NCI-H2227 treated with DMSO at 0.1 percent for 48 hours (cell line): ENCODE measurements around the gene DENND1B.

Source experiments
- DNase-seq: peaks from one replicate; lab custom pipeline; 2025; lab: John Stamatoyannopoulos, UW

The DENND1B gene

DNA sequence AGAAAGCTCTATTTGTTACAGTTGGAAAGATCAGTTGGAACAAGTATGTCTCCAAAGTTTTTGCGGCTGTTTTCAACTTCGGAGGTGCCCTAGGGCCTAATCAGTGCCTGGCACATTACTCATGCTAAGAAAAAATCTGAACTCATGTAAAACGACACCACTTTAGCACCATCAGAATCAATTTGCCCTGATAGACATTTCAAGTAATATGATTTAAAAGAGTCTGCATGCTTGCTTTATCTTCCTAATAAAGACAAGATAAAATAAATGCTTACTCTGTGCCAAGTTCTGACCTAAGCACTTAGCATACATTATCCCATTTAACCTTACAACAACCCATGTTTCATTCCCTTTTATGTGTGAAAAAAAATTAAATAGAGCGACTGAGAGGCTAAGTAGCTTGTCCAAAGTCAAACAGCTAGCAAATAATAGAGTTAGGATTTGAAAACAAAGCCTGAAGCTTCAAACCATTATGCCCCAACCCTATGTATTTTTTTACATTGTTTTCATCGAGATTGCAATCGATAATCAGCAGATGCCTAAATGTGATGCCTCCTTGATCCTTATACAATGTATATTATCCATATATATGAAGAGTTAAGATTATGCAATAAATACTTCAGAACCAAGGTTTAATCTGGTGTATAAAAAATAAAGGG, 91.3 kb downstream of the DENND1B start:
- no peak for DNase-seq

DNA sequence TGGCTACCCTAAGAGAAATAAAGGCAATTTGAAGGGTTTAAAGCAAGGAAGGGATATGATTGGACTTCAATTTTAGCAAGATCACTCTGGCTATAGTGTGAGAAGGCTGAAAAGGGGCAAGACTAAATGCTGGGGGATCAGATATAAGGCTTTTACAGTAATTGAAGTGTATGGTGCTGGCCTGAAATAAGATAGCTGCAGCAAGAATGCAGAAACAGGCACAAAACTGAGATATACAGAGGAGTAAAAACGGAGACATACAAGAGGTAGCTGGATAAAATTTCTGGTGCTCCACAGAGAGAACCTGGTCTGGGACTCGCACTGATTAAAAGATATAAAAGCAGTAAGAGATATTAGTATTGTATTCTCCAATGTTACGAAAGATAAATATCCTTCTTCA, 92.0 kb downstream of the DENND1B start:
- no peak for DNase-seq

DNA sequence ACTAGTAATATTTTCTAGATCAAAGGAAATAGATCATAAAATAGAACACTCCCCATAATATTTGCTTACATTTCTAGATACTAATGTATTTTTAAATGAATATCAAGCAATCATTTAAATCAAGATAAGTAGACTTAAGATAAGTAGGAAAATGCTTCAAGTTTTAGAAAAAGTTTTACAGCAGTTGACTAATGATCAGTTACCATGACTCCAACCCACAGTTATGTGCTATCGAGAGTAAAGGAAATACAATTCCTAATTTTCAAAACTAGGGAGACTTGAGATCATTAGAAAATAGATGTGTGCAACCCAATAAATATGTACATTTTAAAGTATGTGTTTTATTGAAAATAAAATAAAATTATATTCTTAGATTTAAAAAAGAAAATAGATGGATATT, 95.0 kb downstream of the DENND1B start:
- no peak for DNase-seq

DNA sequence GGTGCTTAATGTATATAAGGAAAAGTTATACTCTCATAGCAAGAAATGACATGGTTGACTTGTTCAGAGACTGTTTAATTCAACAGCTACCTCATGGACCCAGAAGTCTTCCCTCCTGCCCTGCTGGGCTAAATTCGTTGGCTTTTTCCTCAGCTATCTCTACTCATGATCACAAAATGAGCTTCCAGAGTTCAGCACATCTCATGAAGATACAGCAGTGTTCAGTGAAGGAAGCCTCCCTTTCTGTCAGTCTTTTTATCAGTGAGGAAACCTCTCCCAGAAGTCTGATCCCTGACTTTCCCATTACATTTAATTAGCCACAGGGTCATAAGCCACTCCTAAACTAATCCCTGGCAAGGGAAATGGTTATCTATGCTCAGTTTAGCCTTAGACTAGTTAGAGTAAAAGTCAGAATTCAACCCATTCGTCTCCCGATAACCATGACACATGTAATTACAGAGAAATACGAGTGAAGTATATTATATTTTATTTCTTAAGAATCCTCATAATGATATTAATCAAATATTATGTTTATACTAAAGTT, 97.5 kb downstream of the DENND1B start:
- DNase-seq: no peak

DNA sequence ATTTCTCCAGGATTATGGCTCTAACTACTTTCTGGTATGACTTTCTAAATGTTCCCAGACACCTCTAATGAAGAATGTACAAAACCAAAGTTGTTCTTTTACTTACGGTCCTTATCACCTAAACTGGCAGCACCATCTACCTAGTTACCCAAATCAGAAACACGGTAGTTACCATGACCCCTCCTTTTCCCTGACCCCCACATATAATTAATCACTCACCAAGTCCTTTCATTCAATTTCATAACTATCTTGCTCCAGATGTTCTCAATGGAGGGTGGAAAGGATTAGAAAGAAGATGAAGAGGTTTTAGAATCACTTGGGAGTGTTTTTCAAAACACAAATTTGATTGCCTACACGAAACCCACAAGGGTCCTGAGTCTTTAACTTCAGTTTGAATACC, 98.0 kb downstream of the DENND1B start:
- no peak for DNase-seq

DNA sequence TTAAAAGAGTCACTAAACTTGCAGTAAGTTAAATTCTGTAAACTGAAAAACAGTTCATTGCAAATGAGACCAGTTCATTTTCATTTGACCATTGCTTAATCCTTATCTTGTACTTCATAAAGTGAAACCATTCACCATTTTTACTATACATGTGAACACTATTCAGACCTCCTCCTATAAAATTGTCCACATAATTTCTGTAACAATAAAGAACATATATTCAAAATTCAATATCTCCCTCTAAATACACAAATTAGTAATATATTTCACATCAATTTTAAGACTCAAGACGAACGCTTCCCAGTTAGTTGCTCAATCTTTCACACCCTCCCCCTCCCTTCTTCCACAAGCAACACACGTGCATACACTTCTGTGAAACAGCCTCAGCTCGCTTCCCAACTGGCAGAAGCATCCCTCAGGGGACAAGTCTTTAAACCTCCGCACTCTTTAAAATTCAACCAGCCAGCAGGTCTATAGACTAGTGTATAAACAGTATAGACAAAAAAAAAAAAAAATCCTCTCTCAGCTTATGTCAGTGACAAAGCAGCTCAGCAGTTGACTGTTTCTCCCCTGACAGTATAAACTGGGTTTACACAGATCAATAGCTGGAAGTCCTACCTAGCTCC, 99.6 kb downstream of the DENND1B start:
- DNase-seq: no peak

DNA sequence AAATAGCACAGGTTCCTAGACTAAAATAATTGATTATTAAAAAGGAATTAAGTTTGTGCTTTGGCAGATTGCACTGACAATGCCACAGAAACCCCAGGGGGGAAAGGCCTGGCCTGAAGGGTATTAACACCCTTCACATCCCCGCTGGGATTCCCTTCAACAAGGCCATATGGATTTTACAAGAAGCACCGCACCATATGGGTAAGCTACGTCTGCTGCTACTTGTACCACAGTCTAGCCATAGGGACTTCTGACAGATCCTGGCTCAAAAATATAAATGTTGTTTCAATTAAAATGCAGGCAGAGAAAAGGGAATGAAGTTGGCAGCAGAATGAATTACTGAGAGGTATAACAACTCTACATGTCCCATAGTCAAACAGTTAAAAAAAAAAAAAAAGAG, 101.0 kb downstream of the DENND1B start:
- DNase-seq: no peak

DNA sequence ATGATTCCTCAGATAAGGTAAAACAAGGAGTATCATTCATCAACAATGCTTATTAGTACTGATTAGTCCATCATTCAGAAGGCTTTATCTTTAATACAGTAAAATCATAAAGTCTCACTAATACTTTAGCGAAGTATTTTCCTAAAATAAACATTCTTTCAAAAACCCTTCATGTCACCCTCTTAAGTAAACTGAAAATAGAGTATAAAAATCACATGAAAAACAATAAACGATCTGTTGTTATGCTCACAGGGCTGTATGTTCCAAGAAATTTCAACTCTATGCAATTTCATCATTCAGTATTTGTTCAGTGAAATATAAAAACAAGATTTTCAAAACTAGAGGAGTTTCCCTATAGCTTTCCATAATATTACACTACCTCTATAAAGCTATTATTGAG, 102.0 kb downstream of the DENND1B start:
- no peak for DNase-seq

DNA sequence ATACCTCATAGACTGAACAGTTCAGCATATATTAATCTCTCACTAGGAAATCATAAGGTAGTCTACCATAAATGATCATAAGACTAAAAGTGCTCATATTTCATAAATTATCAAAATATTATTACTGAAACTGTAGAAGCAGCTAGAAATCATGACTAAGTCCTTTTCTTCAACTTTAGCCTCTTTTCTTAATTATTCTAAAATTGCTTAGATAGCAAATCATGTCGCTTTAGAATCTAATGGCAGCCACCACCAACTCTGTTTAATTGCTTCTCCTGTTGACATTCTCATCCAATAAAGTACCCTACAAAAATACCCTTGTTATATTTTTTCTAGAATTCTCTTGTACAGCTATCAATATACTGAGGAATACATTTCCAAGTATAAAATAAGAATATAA, 102.9 kb downstream of the DENND1B start:
- DNase-seq: no peak

DNA sequence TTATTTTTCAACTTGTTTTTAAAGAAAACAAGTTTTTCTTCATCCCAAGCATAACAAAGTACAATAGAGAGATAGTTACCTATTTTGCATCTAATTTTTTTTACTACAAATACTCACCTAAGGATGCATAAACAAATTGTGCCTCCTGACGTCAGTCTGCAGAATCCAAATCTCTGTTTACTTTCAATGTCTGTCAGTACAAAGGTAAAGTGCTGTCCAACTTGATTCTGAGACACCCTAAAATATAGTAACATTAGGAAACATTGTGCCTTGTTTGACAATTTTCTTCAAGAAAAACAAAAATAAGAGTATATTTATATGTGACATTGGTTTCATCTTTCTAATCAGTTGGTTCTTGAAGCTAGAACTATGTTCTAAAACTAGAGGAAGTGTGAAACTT, 103.4 kb downstream of the DENND1B start:
- DNase-seq: no peak

DNA sequence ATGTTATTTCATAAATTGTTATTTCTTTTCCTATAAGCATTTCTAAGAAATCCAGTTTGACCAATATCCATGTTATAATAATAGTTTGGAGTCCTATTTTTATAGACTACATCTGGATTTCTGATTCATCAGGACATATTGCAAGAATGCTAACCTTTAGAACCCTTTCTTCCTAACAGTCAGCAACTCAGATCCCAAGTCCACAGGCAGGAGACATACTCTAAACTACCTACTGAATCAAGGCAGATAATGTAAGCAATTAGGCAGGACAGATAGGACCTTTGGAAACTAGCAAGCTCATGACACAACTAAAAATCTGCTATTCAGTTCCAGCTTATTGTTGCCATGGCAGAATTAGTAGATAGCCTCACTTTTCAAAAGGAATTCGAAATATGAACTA, 104.1 kb downstream of the DENND1B start:
- DNase-seq: no peak

DNA sequence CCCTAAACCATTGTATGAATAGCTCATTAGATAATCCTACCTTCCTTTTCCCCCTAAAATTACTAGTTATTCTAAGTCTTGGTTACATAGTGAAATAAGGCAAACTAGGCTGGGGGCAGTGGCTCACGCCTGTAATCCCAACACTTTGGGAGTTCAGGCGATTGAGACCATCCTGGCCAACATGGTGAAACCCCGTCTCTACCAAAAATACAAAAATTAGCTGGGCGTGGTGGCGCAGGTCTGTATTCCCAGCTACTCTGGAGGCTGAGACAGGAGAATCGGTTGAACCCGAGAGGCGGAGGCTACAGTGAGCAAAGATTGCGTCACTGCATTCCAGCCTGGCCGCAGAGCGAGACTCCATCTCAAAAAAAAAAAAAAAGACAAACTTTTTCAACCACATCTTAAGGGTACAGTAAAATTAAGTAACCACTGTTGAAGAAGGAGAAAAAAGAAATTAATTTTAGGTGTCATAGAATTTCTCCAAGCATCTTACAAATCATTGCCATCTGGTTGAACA, 108.5 kb downstream of the DENND1B start:
- DNase-seq: no peak

DNA sequence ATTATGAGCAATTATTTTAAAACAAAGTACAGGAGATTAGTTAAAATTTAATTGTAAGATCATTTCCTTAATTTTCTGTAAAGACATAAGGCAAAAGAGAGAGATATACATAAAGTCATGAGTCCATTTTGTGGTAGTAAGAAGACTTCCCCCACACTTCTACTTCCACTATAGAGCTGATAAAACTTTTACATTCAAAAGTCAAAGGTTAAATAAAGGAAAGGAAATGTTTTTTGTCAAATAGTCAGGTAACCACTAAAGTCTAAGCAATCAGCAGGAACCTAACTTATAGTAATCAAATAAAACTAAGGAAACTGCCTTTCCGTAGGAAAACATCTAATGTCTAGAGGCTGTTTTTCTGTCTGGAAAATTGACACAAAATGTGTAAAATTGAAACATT, 110.9 kb downstream of the DENND1B start:
- DNase-seq: no peak

DNA sequence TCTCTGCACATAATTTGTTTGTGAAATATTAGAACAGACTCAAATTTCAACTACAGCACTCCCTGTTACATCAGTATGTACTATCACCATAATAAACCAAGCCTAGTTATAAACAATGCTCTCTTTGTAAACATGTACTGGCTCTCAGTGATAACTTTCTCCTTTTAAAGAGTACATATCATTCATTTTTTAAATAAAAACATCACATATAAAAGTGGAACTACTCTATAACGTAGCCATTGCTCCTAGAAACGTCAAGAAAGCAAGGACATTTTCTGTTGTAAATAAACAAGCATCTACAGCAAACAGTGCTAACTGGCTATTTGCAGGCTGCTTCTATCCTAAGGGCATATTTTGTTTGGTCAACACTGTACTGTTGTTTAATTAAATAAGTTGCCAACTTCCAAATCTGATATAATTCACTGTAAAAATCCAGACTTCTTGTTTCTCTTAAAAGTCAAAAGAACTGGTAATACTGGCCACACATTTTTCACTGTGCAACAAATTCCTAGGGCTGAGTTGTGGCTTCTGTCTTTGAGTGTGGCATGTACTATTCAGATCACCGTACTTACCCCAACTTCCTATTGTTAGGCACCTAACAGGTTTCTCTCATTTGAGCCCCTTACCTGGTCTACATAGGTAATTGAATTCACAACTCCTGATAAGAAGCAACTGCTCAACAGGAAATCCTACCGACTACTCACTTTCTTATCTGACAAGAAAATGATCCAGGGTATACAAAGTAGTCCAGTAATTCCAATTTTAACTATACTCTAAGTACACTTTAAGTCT, 111.9 kb downstream of the DENND1B start:
- DNase-seq: no peak

DNA sequence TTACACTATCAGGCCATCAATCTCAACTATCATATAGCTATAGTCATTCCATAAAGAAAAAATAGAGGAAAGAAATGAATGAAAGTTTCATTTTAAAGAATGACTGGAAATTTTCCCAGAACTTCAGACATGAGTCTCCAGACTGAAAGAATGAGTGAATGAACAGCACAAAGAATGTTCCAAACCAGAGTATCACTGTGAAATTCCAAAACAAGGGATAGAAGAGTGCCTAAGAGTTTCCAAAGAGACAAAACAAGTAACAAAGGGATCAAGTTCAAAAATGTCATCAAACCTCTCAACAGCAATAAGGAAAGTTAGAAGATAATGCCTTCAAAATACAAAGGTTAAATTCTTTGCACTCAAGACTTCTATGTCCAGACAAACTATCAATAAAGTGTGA, 114.9 kb downstream of the DENND1B start:
- DNase-seq: no peak

DNA sequence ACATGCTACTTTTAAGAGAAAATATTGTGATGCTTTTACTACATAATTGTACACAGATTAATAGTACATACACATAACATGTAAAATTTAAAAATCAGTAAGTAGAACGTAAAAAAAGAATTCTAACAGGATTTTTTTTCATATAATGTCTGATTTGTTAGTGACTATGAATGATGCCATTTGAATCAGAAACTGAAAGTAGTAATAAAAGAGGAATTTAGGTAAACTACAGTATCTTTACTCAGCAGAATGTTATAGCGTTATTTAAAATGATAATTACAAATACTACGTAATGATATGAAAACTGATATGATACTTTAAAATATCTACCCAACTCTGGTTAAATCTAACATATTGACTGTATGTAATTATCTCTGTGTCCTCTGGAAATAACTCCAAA, 116.1 kb downstream of the DENND1B start:
- no peak for DNase-seq

DNA sequence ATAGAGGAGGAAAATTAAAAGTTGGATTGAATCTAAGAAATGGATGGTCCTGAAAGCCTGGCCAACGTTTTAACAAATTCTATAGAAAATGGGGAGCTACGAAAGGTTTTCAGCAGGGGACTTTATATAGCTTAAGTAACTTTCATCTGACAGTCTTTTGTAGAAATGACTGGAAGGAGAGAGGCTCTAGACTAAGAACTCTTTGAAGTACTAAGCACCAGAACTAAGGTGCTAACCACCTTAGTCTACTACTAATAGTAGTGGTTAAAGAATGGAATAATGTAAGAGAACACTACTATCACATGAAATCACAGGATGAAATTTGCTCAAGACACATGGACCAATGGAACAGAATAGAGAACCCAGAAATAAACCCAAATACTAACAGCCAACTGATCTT, 126.1 kb downstream of the DENND1B start:
- no peak for DNase-seq

DNA sequence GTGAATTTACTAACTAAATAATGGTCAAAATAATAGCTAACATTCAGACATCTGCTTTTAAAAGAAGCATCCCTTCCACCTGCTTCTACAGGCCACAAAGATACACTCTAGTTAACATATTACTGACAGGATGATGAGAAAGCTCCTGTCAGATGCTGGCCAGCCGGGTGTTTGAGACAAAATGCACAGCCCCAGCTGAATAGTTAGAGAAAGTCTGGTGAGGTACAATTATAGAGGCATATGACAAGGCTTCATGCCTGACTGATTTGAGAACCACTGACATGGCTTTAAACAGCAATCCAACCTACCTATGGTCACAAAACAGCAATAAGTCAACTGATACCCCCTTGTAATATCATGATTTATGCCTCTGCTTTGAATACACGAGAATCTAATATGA, 137.0 kb downstream of the DENND1B start:
- DNase-seq: peak; percentile 49

DNA sequence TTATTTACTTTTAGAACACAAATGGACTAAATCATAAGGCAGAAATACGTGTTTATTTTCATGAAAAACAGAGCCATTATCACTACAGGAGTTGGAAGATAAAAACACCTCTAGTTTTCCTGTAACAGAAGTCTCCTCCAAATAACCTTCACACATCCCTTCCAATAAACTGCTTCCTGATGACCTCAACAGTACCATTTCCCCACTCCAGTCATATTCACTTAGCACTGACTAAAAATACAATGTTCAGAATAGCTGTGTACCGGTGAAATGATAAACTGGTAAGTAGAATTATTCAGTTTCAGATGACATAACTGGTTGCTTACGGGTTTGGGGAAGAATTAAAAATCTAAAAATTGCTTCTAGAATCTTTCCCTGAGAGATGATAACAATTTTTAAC, 137.9 kb downstream of the DENND1B start:
- DNase-seq: peak; percentile 26

DNA sequence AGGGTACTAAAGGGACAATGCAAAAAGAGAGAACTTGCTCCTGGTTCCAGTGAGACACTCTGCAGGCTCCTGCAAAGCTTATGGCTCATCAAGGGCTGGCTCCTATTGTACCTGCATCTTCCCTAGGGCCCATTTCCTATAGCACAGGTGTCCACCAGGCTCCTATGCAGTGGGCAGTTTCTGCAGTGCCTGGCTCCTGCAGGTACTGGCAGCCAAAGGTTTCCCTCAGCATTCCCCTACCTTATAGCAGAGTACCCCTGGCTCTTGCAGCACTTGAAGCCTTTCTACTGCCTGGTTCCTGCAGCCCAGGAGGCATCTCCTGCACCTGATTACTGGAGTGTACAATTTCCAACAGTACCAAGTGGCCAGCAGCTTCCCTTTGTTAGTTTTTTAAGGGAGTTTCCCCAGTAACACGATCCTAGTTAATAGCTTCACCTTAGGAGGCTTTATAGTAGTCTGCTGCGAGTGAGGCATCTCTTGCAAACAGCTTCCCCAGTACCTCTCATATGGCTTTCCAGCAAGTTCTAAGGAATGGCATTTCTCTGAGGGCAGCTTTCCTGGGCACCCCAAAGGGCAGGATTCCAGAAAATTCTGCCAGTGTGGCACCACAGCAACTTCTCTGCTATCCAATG, 141.7 kb downstream of the DENND1B start:
- DNase-seq: no peak

DNA sequence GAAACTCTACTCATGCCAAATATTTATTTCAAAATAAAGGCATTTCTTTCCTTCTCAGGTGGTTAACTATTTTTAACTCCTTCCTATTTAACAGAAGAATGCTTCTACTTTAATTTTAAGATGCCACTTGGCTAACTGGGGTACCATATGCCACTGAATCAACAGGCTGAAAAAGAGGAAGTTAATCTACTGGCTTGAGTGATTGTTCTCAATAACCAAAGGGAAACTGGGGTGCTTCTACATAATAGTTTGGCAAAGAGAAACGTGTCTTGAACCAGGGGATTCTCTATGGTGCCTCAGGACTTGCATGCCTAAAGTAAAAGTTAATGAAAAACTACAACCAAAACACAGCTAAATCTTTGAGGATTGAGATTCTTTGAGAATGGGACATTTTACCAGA, 142.6 kb downstream of the DENND1B start:
- no peak for DNase-seq

DNA sequence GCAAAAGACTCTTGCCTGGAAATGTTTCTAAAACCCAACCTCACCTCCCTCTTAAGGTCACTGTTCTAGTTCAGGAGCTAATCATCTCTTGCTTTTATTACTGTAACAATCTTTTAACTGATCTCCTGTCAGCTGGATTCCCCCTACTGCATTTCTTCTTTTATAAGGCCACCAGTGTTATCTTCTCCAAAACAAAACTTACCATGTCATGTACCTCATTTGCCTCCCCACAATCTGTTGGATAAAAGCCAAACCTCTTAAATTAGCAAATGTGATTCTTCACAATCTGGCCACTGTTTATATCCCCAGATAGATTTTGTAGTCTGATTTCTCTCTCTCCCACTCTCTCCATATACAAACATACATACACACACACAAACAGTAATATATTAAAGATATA, 143.3 kb downstream of the DENND1B start:
- no peak for DNase-seq
